CD4-positive, alpha-beta T cell (primary cell): Measurements from ENCODE around the gene GRN. TPM values are rescaled to one million over a fixed set of nuclear protein-coding genes. Genes with fewer than 3 reads are reported as not detected.

Experiments used
- ATAC-seq: fragments of 200-7000 bp; cut with Tn5 transposase; one replicate; pipeline ENCODE4 v1.10.0; 2022; ENCODE audit warnings: mild to moderate bottlenecking; ENCODE audit not compliant: poor library complexity
- CTCF ChIA-PET: fragments of 350-600 bp; sonication (Branson Sonifier 250); formaldehyde crosslinking; loops from one replicate; lab custom pipeline; 2021; ENCODE audit warnings: antibody characterized with exemption, inconsistent platforms; lab: Charles Lee
- POLR2A ChIA-PET: fragments of 350-600 bp; sonication (Branson Sonifier 250); formaldehyde crosslinking; loops from one replicate; lab custom pipeline; 2021; ENCODE audit warnings: antibody characterized with exemption, inconsistent platforms; lab: Charles Lee
- DNase-seq, 14 experiments: peaks; one replicate each; pipeline ENCODE4 v3.0.0-alpha.2; 2013 to 2020; ENCODE audit warnings: mixed read lengths in 2 of 14
- H3K27ac ChIP-seq, 2 donors: one replicate each; pipeline versions ENCODE4 v1.5.1 to v1.7.0; 2013; ENCODE audit warnings: low read length in 2 of 2, low read depth in 1 of 2, mild to moderate bottlenecking in 1 of 2
- H3K27me3 ChIP-seq, 2 experiments: 1 replicate in 1 of 2; 2 replicates in 1 of 2; pipeline versions ENCODE4 v1.6.1 to v1.7.0; 2013; ENCODE audit warnings: low read length in 2 of 2, control low read depth in 1 of 2, mild to moderate bottlenecking in 1 of 2, moderate library complexity in 1 of 2; ENCODE audit not compliant: insufficient read depth in 2 of 2, control insufficient read depth in 1 of 2
- H3K36me3 ChIP-seq: one replicate; pipeline ENCODE4 v1.6.1; 2013; ENCODE audit warnings: low read length, control low read depth; ENCODE audit not compliant: insufficient read depth
- H3K4me1 ChIP-seq: one replicate; pipeline ENCODE4 v1.6.1; 2013; ENCODE audit warnings: low read length, control low read depth; ENCODE audit not compliant: insufficient read depth
- H3K4me3 ChIP-seq: one replicate; pipeline ENCODE4 v1.5.1; 2013; ENCODE audit warnings: mild to moderate bottlenecking, low read length, moderate library complexity
- H3K9me3 ChIP-seq, 2 experiments: 1 replicate in 1 of 2; 2 replicates in 1 of 2; pipeline versions ENCODE4 v1.6.1 to v1.7.0; 2013; ENCODE audit warnings: low read length in 2 of 2, mild to moderate bottlenecking in 2 of 2, control low read depth in 1 of 2, moderate library complexity in 1 of 2; ENCODE audit not compliant: control insufficient read depth in 1 of 2, insufficient read depth in 1 of 2
- H3K27ac Mint-ChIP-seq: one replicate; pipeline ENCODE4 v1.8.0; 2020; ENCODE audit warnings: mixed read lengths
- H3K27me3 Mint-ChIP-seq: one replicate; pipeline ENCODE4 v1.8.0; 2021; ENCODE audit warnings: mixed read lengths
- H3K36me3 Mint-ChIP-seq: one replicate; pipeline ENCODE4 v1.8.0; 2021; ENCODE audit warnings: low read depth, mixed read lengths
- H3K4me1 Mint-ChIP-seq: one replicate; pipeline ENCODE4 v1.8.0; 2021; ENCODE audit warnings: low read depth, mixed read lengths
- H3K4me3 Mint-ChIP-seq: one replicate; pipeline ENCODE4 v1.8.0; 2020; ENCODE audit warnings: mild to moderate bottlenecking, mixed read lengths
- H3K9me3 Mint-ChIP-seq: one replicate; pipeline ENCODE4 v1.8.0; 2020; ENCODE audit warnings: mixed read lengths
- intact Hi-C, 2 experiments: fragments of 100-400 bp; cut with DNase I in 1 of 2; cut with micrococcal nuclease in 1 of 2; formaldehyde crosslinking; loops; one replicate each; pipeline versions ENCODE4 v1.15.1 to v1.9.0; 2023 to 2025; cut with DNase I, micrococcal nuclease
- total RNA-seq, 174 experiments: library from RNA in 2 of 174; stranded (reverse) in 2 of 174; gene quantifications; one replicate each; pipeline ENCODE4 v1.2.3 and lab custom pipeline; 2021 to 2026
- TF ChIP-seq, protein P1 (sequence below): fragments of 200-600 bp; IDR thresholded peaks from one replicate; pipeline ENCODE4 v1.8.0; 2022; ENCODE audit warnings: antibody characterized with exemption, mild to moderate bottlenecking

Gene GRN
- total RNA-seq, 2 experiments from 2014 or later, result 15.3 to 16.1 TPM

DNA sequence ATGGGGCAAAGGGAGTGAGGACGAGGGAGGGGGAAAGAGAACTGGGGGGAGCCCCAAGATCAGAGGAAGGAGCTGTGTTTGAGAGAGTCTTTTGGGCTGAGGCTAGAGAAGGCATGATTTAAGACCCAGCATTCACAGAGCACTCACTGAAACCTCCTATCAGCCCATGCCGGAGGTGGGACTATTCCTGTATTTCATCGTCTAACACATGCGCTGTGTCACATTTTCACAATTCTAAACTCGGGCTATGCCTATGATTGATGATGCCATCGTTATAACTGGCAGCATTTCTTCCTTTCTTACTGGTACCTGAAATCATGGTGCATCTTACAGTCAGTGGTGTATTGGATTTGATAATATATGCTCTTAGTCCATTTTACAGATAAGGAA lies 15.0 kb downstream of the GRN start:
- Histone ChIP-seq H3K27me3 (peaks cover 15 to 21% of the 10 kb centered on the region in 2 experiments), H3K36me3 (no peaks in the 10 kb centered on the region), H3K9me3 (no peaks in the 10 kb centered on the region), H3K4me1 (peaks cover 13% of the 10 kb centered on the region), H3K27ac (no peak overlapping the region), H3K4me3 (no peak overlapping the region)
- H3K27ac Mint-ChIP-seq, result no peak overlapping the region
- CTCF ChIA-PET, result no interaction called here
- ATAC-seq (no peak), DNase-seq (no peak)
- intact Hi-C loops, result no loop called here
- TF ChIP-seq, protein P1, sequence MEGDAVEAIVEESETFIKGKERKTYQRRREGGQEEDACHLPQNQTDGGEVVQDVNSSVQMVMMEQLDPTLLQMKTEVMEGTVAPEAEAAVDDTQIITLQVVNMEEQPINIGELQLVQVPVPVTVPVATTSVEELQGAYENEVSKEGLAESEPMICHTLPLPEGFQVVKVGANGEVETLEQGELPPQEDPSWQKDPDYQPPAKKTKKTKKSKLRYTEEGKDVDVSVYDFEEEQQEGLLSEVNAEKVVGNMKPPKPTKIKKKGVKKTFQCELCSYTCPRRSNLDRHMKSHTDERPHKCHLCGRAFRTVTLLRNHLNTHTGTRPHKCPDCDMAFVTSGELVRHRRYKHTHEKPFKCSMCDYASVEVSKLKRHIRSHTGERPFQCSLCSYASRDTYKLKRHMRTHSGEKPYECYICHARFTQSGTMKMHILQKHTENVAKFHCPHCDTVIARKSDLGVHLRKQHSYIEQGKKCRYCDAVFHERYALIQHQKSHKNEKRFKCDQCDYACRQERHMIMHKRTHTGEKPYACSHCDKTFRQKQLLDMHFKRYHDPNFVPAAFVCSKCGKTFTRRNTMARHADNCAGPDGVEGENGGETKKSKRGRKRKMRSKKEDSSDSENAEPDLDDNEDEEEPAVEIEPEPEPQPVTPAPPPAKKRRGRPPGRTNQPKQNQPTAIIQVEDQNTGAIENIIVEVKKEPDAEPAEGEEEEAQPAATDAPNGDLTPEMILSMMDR, result no peak
- H3K4me3 Mint-ChIP-seq, result peak overlapping the region; percentile 50
- H3K27me3 Mint-ChIP-seq, result peaks cover 21% of the 10 kb centered on the region
- no peaks in the 10 kb centered on the region for H3K36me3 Mint-ChIP-seq
- no peaks in the 10 kb centered on the region for H3K9me3 Mint-ChIP-seq
- POLR2A ChIA-PET, result interaction anchor here (1.5 kb wide), 1 partner anchor 15 kb away, joined by 3 read pairs; the partner anchor contains the start of gene GRN
- H3K4me1 Mint-ChIP-seq, result peaks cover 8% of the 10 kb centered on the region

DNA sequence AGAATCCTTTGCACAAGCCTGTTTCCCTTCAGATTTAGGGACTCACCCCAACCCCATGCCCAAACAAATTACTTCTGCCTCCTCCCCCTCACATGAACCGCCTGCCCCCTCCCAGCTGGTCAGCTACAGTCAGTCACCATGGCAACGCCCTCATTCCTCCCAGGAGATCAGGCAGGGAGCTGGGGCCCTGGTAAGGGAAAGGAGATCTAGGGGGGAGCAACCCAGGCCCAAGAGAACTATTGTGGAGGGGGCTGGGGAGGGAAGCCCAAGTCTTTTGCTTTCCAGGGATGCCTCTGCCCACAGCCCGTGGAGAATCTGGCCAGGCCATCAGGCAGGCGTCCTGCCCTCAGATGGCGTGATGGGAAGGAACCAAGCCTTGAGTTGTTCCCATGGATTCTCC lies 15.7 kb downstream of the GRN start:
- H3K9me3 ChIP-seq, result no peaks in the 10 kb centered on the region
- ChIA-PET CTCF (interaction anchor here (1.0 kb wide), 1 partner anchor 10 kb away, joined by 3 read pairs; no protein-coding TSS in a partner anchor), POLR2A (interaction anchor here (1.5 kb wide), 1 partner anchor 15 kb away, joined by 3 read pairs; the partner anchor contains the start of gene GRN)
- Mint-ChIP-seq H3K4me1 (peaks cover 8% of the 10 kb centered on the region), H3K27ac (no peak overlapping the region), H3K9me3 (no peaks in the 10 kb centered on the region), H3K4me3 (no peak overlapping the region), H3K36me3 (no peaks in the 10 kb centered on the region), H3K27me3 (peaks cover 28% of the 10 kb centered on the region)
- ATAC-seq (no peak), DNase-seq (no peak)
- H3K4me1 ChIP-seq, result peaks cover 13% of the 10 kb centered on the region
- H3K27ac ChIP-seq, result no peak overlapping the region
- H3K4me3 ChIP-seq, result no peak overlapping the region
- TF ChIP-seq, protein P1, result no peak
- peaks cover 15 to 21% of the 10 kb centered on the region in 2 experiments for H3K27me3 ChIP-seq
- no peaks in the 10 kb centered on the region for H3K36me3 ChIP-seq
- intact Hi-C loops, result no loop called here

DNA sequence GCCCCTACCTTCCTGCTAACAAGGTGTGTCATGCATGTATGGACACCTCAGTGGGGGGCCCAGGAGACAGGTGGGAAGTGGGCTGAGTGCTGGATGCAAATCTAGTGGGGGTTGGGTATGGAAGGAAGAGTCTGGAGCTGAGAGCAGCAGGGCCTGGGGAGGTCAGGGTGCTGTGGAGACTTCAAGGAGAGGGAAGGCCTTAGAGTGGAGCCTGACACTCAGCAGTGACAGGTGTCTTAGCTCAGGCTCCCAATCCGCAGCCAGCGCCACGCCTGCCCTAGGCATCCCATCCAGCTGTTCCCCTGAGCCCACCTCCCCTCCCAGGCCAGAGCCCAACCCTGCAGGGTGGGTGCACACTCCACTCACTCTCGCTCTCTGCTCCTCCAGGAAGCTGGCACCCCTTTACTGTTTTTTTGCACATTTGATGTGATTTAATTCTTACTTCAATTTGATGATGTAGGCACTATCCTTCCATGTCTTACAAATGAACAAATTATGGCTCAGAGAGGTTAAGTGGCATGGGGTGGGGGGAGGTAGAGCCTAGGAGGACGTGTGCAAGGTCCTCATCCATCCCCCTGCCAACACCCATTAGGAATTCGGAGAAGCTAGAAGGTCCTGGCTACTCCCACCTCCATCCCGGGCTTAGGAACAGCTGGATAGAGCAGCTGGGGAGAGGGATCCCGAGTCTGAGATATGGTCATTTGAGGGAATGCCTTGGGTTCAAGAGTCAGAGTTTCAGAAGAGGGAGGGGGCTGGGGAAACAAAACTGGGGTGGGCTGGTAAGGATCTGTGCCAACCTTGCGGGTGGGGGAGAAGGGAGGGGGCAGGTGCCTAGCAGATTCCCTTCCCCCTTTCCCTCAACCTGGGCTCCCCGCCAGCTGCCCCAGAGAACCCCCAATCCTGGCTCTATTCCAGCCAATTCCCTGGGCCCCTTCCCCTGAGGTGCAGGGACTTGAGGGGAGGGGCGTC lies 16.5 kb downstream of the GRN start:
- H3K4me3 Mint-ChIP-seq, result no peak overlapping the region
- CTCF ChIA-PET, result interaction anchor here (1.0 to 1.3 kb wide), 3 partner anchors 11 to 152 kb away, joined by 3 read pairs; partner anchors contain the start of gene GRN

More for the DNA sequence above, 16.5 kb downstream of the GRN start:
- H3K36me3 ChIP-seq, result no peaks in the 10 kb centered on the region
- POLR2A ChIA-PET, result interaction anchor here (1.5 to 2.1 kb wide), 2 partner anchors 7 to 16 kb away, joined by 3 to 14 read pairs; partner anchors contain the start of gene GRN
- intact Hi-C loops, result no loop called here
- TF ChIP-seq, protein P1, result no peak
- no peak overlapping the region for H3K4me3 ChIP-seq
- H3K27me3 ChIP-seq, result peaks cover 21 to 22% of the 10 kb centered on the region in 2 experiments
- H3K27ac ChIP-seq, result no peak overlapping the region
- H3K27me3 Mint-ChIP-seq, result peaks cover 36% of the 10 kb centered on the region
- H3K36me3 Mint-ChIP-seq, result no peaks in the 10 kb centered on the region
- no peak for ATAC-seq
- H3K27ac Mint-ChIP-seq, result no peak overlapping the region
- DNase-seq, result peak in 1 of 14 experiments; percentile 22
- H3K9me3 Mint-ChIP-seq, result no peaks in the 10 kb centered on the region
- peaks cover 13% of the 10 kb centered on the region for H3K4me1 ChIP-seq
- H3K4me1 Mint-ChIP-seq, result peaks cover 8% of the 10 kb centered on the region
- no peaks in the 10 kb centered on the region for H3K9me3 ChIP-seq
